ACHN (cell line): Measurements from ENCODE around the gene PPHLN1.
"Not testable (repeated sequence)": the region's sequence is repeated elsewhere in the genome, so short reads cannot be mapped to it uniquely, and the experiment has no call there.

ENCODE experiments used
- DNase-seq: peaks from one replicate; pipeline ENCODE4 v3.0.0-alpha.2; 2015
- in situ Hi-C: cut with HindIII; loops from 2 replicates; pipeline ENCODE4 v1.10.0; 2017; ENCODE audit warnings: low sequenced_read_pairs, low pct_ligation_motif_present, low pct_unique_long_range_greater_than_20kb

Gene PPHLN1

GRCh38 chr12:42309996-42310395, 16.0 kb upstream of the PPHLN1 start:
- in situ Hi-C loops: loop anchor here (10.0 kb wide), 1 partner anchor 75 kb away; the partner anchor contains the start of gene YAF2
- DNase-seq: no peak

- in situ Hi-C loops: no loop called here
These were observed 10.9 kb upstream of the PPHLN1 start for GRCh38 chr12:42315108-42315507.

GRCh38 chr12:42320796-42321195, 5.2 kb upstream of the PPHLN1 start:
- in situ Hi-C loops: no loop called here
- no peak for DNase-seq

More at GRCh38 chr12:42315108-42315507, 10.9 kb upstream of the PPHLN1 start:
- no peak for DNase-seq

- in situ Hi-C loops: no loop called here
- no peak for DNase-seq
These were observed 3.4 kb upstream of the PPHLN1 start for GRCh38 chr12:42322567-42322966.

- no peak for DNase-seq
These were observed 2.1 kb upstream of the PPHLN1 start for GRCh38 chr12:42323856-42324255.

GRCh38 chr12:42325326-42325652, 678 bp upstream of the PPHLN1 start:
- in situ Hi-C loops: no loop called here
- DNase-seq: no peak

More at GRCh38 chr12:42323856-42324255, 2.1 kb upstream of the PPHLN1 start:
- in situ Hi-C loops: no loop called here

- peak; percentile 68 for DNase-seq
- in situ Hi-C loops: no loop called here
These were observed 717 bp downstream of the PPHLN1 start for GRCh38 chr12:42326541-42327226.

GRCh38 chr12:42327227-42327590, 1.2 kb downstream of the PPHLN1 start:
- DNase-seq: no peak
- in situ Hi-C loops: no loop called here

- not testable (repeated sequence) for DNase-seq
- in situ Hi-C loops: loop anchor here (10.0 kb wide), 1 partner anchor 205 kb away; no protein-coding TSS in a partner anchor
These were observed 4.1 kb downstream of the PPHLN1 start for GRCh38 chr12:42330097-42330496.

GRCh38 chr12:42332301-42333285, 6.6 kb downstream of the PPHLN1 start:
- in situ Hi-C loops: loop anchor here (10.0 kb wide), 1 partner anchor 208 kb away; no protein-coding TSS in a partner anchor
- peak; percentile 77 for DNase-seq

- no peak for DNase-seq
- in situ Hi-C loops: loop anchor here (10.0 kb wide), 1 partner anchor 211 kb away; no protein-coding TSS in a partner anchor
These were observed 10.3 kb downstream of the PPHLN1 start for GRCh38 chr12:42336286-42336685.

GRCh38 chr12:42338280-42338679, 12.3 kb downstream of the PPHLN1 start:
- no peak for DNase-seq
- in situ Hi-C loops: loop anchor here (10.0 kb wide), 1 partner anchor 213 kb away; no protein-coding TSS in a partner anchor

- no peak for DNase-seq
- in situ Hi-C loops: no loop called here
These were observed 16.1 kb downstream of the PPHLN1 start for GRCh38 chr12:42342028-42342427.

- no peak for DNase-seq
- in situ Hi-C loops: no loop called here
These were observed 17.8 kb downstream of the PPHLN1 start for GRCh38 chr12:42343721-42344120.

GRCh38 chr12:42346403-42347002, 20.5 kb downstream of the PPHLN1 start:
- in situ Hi-C loops: no loop called here

GRCh38 chr12:42349119-42350020, 23.4 kb downstream of the PPHLN1 start:
- DNase-seq: not testable (repeated sequence)

More at GRCh38 chr12:42346403-42347002, 20.5 kb downstream of the PPHLN1 start:
- no peak for DNase-seq

GRCh38 chr12:42350021-42350407, 24.0 kb downstream of the PPHLN1 start:
- in situ Hi-C loops, DNase-seq: not testable (repeated sequence)

More at GRCh38 chr12:42349119-42350020, 23.4 kb downstream of the PPHLN1 start:
- in situ Hi-C loops: not testable (repeated sequence)

GRCh38 chr12:42356344-42356743, 30.4 kb downstream of the PPHLN1 start:
- no peak for DNase-seq
- in situ Hi-C loops: no loop called here
